ENCODE data around the gene SSBP4.

GRCh38 chr19:18427080-18427742 lies 8.0 kb downstream of the SSBP4 start:
- TF ChIP-seq POLR2A (IDR thresholded peaks at IDR 0.05), result no peak
- TF ChIP-seq CTCF (IDR thresholded peaks at IDR 0.05), result no peak
